ENCODE measurements around the gene SNX5. TPM values are rescaled to one million over a fixed set of nuclear protein-coding genes. Genes with fewer than 3 reads are reported as not detected.

Gene SNX5
- total and polyA plus RNA-seq, 9 of the 15 experiments (the other 6 are each of a cell fraction or from before 2014, with no cell fraction given): 53.5 to 276 (median 160) TPM

GRCh38 chr20:17958373-17959256 is 10.0 kb downstream of the SNX5 start (continued):
- TF ChIP-seq REST (IDR thresholded peaks at IDR 0.05; ENCODE audit: borderline replicate concordance) (no peak), REST (CRISPR knock-in tag; IDR thresholded peaks at IDR 0.05; ENCODE audit: low read depth) (0 out of 2 replicates have a peak, but pooled peaks have one; percentile 50), ZNF511 (CRISPR knock-in tag; IDR thresholded peaks at IDR 0.05) (no peak), RAD51 (IDR thresholded peaks at IDR 0.05; ENCODE audit: borderline replicate concordance, low read depth) (0 out of 2 replicates have a peak, but pooled peaks have one; percentile 12), SMARCA4 (IDR thresholded peaks at IDR 0.05) (peak; percentile 87; the same call in 1 of the 2 replicates), FOSL1 (tag; conservative IDR thresholded peaks at IDR 0.05) (peak; percentile 43; the same call in 1 of the 2 replicates), CTCFL (IDR thresholded peaks at IDR 0.05; ENCODE audit: borderline replicate concordance, insufficient read depth, low read depth, low read length, poor library complexity, severe bottlenecking) (no peak), ZNF717 (CRISPR knock-in tag; IDR thresholded peaks at IDR 0.05) (no peak), NR0B1 (IDR thresholded peaks at IDR 0.05; ENCODE audit: partially characterized antibody) (no peak)
- TF ChIP-seq, protein P1, sequence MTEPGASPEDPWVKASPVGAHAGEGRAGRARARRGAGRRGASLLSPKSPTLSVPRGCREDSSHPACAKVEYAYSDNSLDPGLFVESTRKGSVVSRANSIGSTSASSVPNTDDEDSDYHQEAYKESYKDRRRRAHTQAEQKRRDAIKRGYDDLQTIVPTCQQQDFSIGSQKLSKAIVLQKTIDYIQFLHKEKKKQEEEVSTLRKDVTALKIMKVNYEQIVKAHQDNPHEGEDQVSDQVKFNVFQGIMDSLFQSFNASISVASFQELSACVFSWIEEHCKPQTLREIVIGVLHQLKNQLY (CRISPR knock-in tag; conservative IDR thresholded peaks at IDR 0.05): no peak
- TF ChIP-seq, protein P2, sequence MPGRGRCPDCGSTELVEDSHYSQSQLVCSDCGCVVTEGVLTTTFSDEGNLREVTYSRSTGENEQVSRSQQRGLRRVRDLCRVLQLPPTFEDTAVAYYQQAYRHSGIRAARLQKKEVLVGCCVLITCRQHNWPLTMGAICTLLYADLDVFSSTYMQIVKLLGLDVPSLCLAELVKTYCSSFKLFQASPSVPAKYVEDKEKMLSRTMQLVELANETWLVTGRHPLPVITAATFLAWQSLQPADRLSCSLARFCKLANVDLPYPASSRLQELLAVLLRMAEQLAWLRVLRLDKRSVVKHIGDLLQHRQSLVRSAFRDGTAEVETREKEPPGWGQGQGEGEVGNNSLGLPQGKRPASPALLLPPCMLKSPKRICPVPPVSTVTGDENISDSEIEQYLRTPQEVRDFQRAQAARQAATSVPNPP (IDR thresholded peaks at IDR 0.05; ENCODE audit: borderline replicate concordance, insufficient read depth, insufficient read length): no peak

All from K562 (cell line).